ENCODE measurements around the gene ROR2. TPM values are rescaled to one million over a fixed set of nuclear protein-coding genes. Genes with fewer than 3 reads are reported as not detected.

The ROR2 gene
- polyA plus RNA-seq, 3 donors: 14.1 to 17.3 (median 14.2) TPM

DNA sequence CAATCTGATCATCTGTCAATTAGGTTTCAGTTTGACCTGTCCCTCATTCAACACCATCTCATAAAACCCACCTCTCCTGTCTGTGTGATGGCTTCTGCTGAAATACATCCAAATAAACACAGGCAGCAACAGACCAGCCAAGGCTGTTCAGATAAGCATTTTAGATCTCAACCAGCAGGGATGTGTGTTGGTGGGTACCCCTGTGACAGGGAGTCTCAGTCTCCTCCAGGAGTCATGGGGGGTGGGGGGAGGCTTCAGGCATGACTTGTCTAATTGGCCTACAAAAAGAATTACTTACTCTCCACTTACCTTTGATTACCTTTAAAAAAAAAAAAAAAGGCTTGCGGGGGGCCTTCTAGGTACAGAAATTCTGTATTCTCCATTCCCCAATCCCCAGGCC lies 65.9 kb downstream of the ROR2 start:
- DNase-seq (ENCODE audit: low read depth in 3 of 3, low spot score in 2 of 3): no peak

DNA sequence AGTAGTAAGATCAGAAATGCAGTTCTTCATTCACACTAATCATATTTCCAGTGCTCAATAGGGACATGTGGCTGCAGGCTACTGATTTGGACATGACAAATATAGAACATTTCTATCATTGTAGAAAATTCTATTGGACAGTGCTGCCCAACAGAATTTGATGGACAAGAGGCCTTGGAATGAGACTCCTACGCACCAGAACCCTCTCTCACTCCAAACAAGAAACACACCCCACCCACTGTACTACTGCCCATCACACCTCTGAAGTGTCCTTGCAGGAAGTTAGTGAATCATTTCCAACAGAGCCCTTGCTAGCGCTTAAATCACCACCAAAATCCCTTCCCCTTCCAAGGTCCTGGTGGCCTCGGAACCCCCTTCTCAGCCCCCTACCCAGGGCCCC lies 66.5 kb downstream of the ROR2 start:
- no peak for DNase-seq (ENCODE audit: low read depth in 3 of 3, low spot score in 2 of 3)

DNA sequence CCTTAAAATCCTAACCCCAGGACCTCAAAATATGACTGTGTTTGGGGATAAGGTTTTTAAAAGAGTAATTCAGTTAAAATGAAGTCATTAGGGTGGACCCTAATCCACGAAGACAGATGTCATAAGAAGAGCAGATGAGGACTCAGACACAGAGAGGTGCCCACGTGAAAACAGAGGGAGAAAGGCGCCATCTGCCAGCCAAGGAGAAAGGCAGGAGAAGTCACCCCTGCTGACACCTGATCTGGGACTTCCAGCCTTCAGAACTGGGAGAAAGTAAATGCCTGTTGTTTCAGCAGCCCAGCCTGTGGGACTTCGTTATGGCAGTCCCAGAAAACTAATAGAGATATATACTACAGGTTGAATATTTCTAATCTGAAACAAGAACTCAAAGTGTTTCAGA lies 67.4 kb downstream of the ROR2 start:
- no peak for DNase-seq (ENCODE audit: low read depth in 3 of 3, low spot score in 2 of 3)

DNA sequence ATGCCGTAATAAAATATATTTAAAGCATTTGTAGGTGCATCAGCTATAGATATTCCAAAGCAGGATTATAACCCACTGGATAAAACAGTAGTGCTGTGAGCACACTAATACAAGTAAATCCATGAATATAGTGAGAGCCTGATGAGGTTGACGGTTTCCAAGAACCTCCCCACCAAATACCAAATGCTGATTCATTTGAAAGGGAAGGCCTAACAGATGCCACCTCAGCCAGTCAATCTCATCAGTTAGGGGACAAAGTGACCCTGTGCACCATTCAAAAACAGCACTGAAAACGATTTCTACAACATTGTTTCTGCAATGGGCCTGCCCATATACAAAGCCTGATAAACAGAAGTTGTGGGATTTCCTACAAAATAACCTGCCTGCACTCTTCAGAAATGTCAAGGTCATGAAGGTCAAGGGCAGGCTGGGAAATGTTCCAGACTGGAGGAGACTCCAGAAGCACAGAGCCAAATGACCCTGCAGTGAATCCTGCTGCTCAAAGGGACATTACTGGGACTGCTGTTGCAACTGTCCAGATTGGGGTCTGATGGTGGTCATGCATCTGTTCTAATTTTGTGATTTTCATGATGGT lies 69.6 kb downstream of the ROR2 start:
- no peak for DNase-seq (ENCODE audit: low read depth in 3 of 3, low spot score in 2 of 3)

DNA sequence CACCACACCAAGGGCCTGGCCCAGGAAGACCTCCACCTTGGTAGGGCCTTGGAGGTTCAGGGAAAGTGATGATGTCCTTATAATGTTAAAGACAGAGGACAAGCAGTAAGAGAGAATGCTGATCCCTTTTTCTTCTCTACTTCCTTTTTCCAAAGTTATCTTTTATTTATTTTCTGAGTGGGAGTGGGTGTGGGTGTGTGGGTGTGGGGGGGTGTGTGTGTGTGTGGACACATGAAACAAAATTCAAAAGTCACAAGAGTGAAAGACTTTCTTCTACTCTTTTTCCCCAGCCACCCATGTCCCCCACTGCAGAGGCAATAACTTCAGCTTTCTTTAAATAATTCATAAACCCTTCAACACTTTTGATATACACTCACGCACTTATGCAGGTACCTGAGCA lies 70.8 kb downstream of the ROR2 start:
- no peak for DNase-seq (ENCODE audit: low read depth in 3 of 3, low spot score in 2 of 3)

DNA sequence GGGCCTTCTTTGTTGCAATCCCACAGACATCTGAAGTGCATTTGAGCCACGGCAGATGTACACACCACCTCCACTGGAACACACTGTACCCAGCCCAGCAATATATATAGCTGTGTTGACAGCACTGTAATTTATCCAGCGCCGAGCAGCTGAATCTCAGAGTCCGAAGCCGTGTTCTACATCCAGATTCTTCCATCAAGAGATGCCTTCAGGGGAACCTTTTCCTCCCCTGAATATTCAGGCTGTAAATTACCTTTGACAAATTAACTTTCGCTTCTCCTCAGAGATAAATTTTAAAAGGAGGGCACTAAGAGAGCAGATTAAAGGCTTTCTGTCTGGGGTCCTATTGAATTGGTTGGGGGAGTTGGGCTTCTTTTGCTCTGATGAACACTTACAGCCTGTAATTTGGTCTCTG lies 76.4 kb downstream of the ROR2 start:
- DNase-seq (ENCODE audit: low read depth in 3 of 3, low spot score in 2 of 3): no peak

DNA sequence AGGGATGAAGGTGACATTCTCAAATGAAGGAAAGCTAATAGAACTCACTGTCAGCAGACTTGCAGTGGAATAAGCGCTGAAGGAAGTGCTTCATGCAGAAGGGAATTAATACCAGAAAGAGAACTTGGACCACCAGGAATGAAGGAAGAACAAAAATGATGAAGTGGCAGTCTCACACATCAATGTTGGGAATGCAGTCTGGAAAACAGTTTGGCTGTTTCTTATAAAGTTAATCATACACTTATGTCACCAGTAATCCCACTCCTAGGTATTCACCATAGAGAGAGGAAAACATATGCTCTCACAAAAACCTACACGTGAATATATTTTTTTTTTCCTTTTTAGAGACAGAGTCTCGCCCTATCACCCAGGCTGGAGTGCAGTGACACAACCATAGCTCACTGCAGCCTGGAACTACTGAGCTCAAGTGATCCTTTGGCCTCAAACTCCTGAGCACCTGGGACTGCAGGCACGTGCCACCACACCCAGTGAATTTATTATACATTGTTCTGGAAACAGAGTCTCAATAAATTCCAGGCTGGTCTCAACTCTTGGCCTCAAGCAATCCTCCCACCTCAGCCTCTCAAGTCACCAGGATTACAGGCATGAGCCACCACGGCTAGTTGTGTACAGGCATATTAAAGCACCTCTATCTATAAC lies 81.2 kb downstream of the ROR2 start:
- no peak for DNase-seq (ENCODE audit: low read depth in 3 of 3, low spot score in 2 of 3)

DNA sequence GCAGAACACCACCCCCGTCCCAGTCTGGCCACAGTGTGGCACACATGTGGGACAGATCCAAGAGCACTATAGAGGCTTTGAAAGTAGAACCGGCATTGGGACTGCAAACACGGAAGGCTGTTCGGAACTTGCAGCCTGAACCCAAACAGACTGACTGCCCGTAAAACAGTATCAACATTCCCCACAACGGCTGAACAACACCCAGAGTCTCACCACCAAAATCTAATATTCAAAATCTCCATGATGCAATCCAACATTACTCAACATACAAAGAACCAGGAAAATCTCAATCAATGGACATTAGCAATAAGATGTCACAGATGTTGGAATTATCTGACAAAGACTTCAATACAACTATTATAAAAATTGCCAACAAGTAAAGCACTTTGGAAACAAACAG lies 82.3 kb downstream of the ROR2 start:
- no peak for DNase-seq (ENCODE audit: low read depth in 3 of 3, low spot score in 2 of 3)

DNA sequence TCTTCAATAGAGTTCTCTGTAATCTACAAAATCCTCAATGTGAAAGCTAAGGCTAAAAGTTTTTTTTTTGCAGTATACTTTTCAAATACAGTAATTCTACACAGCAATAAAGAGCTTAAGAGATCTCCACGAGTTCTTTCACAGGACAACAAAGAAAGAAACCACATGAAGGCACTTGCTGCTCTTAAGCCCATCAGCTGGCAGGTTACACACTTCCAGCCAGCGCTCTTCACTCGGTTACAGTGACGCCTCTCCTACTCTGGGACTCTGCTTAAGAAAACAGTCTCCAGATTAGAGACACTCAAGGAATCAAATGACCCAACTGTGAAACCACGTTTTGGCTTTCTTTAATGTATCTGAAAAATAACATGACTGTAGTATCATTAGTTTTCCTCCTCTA lies 85.0 kb downstream of the ROR2 start:
- no peak for DNase-seq (ENCODE audit: low read depth in 3 of 3, low spot score in 2 of 3)

DNA sequence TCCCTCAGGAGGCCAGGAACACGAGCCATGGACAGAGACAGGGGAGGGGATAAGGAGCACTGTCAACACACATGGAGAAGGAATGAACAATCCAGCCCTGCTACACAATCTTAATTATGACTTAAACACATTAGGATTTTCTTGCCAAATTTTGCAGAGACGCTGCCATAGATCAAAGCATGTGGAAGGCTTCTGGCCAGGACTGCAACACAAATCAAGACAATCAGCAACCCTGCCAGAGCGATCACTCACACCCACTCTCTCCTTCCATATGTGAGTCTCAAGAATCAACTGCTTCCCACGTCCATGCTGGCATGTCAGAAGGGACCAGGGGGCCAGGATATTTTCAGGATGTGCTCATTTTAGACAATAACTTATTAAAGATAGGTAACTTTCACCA lies 85.6 kb downstream of the ROR2 start:
- no peak for DNase-seq (ENCODE audit: low read depth in 3 of 3, low spot score in 2 of 3)

DNA sequence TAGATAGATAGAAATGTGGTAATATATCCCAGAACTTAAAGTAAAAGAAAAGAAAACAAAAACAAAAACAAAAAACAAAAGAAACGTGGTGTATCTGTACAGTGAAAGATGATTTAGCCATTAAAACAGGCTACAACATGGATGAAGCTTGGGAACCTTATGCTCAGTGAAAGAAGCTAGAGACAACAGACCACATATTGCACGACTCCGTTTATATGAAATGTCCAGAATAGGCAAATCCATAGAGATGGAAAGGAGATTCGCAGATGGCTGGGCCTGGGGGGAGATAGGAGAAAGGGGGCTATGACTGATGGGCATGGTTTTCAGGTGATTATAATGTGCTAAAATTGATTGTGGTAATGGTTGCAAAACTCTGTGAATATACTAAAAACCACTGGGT lies 86.6 kb downstream of the ROR2 start:
- DNase-seq (ENCODE audit: low read depth in 3 of 3, low spot score in 2 of 3): no peak

DNA sequence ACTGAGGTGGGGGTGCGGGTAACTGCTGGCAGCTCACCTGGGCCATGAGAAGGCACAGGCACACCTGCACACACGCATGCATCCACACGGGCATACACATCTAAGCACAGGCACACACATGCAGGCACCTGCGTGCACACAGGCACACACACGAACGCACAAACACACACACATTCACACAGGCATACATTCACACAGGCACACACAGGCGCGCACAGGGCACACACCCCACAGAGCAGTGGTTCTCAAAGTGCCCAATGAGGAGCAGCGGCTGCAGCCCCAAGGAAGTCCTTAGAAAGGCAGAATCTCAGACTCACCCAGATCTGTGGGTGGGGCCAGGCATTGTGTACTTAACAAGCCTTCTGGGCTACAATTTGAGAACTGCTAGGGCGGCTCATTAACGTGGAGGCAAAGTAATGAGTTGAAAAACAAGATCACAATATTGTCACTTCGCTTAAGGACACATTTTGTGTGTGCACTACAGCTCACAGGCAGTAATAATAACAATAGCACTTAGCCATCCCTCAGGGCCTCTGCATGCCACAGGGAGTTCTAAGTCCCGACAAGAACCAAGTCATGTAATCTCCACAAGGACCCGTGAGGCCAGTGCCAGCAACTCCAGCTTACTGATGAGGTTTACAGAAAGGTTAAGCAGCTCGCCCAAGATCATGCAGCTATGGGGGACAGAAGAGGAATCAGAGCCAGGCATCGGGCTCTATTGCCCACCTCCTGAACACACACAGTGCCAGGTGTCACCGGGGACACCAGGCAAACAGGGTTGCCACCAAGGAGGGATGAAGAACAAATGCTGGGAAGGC lies 91.6 kb downstream of the ROR2 start:
- DNase-seq (ENCODE audit: low read depth in 3 of 3, low spot score in 2 of 3): no peak

DNA sequence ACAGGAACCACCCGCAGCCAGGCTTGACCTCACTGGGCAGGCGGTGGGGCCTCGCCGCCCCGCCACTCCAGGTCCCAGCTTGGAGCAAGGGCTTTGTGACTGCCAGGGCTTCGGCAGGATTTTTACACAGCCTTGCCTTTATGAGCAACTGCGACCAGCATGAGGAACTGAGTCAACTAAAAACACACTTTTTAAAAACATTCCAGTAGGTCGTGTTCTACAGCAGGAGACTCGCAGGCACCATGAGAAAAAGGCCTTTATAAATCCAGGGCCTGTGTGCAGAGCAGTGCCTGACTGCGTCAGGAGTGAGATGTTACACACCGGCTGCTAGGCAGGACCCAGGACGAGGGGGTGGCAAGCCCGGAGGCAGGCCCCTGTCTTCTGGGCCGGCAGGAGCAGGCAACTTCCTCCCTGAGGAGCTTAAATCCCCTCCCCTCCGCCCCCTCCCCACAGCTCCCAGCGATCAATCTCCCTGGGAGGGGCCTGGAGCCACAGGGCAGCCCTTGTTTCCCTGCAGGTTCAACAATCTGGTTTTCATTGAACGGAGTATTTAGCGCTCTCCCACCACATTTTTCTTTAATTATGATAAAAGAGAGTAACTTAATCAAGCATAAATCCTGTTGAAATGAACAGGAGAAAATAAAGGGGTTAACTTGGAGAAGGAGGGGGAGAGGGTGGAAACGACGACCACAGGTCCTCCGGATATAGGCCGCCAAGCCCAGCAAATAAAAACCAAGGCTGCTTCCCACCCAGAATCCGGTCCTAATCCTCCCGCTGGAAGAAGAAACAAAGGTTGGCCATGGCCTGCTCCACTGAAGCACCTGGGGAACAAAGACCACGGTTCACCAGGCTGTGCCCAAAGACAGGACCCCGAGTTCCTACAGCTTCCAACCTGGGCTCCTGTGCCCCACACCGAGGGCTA lies 92.5 kb downstream of the ROR2 start:
- no peak for DNase-seq (ENCODE audit: low read depth in 3 of 3, low spot score in 2 of 3)

DNA sequence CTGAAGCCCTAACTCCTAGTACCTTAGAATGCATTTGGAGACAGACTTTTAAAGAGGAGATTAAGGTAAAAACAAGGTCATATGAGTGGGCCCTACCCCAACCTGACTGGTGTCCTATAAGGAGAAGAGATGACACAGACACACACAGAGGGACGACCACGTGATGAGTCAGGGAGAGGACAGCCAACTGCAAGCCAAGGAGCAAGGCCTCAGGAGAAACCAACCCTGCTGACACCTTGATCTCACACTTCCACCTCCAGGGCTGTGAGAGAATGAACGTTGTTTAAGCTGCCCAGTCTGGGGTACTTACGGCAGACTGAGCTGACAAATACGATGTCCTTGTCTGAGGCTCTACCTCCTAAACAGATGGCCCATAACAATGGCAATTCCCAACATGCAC lies 93.6 kb downstream of the ROR2 start:
- no peak for DNase-seq (ENCODE audit: low read depth in 3 of 3, low spot score in 2 of 3)

DNA sequence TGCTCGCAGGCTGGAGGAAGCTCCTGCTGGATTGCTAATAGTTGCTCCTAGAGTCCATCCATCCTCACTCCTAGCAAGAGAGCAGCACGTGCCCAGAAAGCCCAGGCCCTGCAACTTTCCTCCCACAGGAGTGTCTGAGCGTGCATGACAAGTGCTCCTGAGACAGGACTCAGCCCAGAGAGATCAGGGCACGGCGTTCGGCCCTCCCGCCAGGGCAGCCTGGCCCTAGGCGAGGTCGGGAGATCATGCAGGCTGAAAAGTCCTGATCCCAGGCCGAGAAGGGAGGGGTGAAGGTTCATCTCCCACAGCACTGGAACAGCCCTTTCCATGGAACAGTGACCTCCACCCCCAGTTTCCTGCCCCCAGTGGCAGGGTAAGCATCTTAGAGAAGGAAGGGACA lies 94.8 kb downstream of the ROR2 start:
- no peak for DNase-seq (ENCODE audit: low read depth in 3 of 3, low spot score in 2 of 3)

DNA sequence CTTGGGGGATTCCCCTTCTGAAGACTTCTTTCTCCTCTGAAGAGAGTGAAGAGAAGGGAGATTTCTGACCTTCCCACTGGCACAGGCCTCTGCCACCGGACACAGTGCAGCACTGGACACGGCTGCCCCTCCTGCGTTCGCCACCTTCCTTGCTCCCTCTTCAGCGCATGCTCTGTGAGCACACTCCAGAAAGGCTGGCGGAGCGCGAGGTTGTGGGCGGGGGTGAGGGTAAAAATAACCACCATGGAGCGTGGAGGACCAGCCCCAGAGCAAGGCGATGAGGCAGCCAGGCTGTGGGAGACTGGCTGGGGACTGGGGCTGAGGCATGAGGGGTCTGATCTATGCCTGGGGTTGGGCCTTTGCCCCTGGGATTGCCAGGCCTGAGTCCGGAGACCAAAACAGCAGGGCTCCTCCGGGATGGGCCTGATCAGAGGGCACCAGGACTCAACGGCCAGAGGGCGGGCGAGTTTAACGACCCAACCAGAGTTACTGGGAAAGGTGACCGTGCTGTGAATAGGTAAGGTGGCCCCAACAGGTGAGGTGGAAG lies 97.2 kb downstream of the ROR2 start:
- no peak for DNase-seq (ENCODE audit: low read depth in 3 of 3, low spot score in 2 of 3)

DNA sequence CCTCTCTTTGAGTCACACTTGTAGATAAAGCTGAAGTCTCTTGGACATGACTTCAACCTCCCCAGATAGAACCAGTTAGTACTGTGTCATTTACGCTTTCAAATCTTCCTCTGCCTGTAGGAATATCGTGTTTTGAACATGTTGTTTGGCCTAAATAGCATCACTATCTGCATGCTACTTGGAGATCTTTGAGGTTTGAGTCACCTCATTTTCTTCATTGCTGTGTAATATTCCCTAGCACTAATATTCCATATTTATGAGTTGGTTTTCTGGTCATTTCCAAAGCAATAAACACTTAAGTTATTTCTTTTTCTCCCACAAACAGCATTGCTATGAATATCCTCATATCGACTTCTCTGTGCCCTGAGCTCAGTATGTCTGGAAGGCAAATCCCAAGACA lies 100.3 kb downstream of the ROR2 start:
- no peak for DNase-seq (ENCODE audit: low read depth in 3 of 3, low spot score in 2 of 3)

DNA sequence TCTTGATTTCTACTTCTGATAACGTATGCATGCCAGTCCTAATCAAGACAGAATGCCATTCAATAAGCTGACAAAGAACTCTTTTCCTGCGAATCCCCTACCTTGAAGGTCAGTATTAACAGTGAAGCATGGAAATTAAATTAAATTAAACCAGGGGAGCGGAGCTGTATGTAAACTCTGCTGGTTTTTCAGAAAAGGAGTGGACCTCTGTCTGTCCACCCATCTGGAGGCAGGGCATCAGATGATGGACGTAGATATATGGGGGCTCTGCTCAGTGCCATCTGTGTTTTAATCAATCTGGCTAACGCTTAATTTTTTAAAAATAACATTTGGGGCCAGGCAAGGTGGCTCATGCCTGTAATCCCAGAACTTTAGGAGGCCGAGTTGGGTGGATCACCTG lies 101.9 kb downstream of the ROR2 start:
- DNase-seq (ENCODE audit: low read depth in 3 of 3, low spot score in 2 of 3): no peak

DNA sequence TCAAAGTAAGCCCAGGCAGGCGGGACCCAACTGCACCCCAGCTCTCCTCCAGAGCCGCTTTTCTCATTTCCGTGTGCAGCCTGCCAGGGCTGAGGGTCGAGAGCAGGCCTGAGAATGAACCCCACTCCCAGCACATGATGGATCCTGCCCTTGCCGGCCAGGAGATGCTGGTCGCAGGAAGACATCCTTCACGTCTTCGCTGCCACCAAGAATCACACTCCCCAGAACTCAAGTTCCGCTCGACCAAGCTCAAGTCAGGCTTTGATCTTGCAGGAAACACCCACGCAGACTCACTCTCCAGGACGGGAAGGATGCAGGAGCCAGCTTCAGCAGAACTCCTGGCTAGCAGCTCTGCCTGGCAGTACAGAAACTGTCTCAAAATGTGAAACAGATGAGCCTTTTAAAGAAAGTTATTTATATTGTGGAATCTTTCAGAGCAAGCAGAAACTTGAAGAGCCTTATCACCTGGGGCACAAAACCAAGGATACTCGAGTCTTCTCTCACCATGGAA lies 102.4 kb downstream of the ROR2 start:
- DNase-seq (ENCODE audit: low read depth in 3 of 3, low spot score in 2 of 3): no peak

DNA sequence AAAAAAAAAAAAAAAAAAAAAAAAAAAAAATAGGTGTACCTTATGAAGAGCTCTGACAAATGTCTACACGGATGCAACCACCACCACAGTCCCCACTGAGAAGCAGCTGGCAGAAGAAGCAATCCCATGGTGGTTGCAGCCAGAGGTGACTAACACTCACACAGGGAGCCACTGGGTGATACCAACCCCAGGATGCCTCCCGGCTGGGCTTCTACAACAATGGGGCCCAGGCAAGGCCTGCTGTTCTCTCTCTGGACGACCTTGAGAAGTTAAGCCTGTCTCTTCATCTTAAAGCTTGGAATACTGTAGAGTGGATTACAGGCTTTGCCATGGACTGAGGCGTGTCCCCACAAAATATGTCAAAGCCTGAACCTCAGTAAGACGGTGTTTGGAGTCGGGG lies 104.1 kb downstream of the ROR2 start:
- no peak for DNase-seq (ENCODE audit: low read depth in 3 of 3, low spot score in 2 of 3)

Measured in right renal cortex interstitium (tissue), 3 donors.